ENCODE data around the gene TMEM243. TPM values are rescaled to one million over a fixed set of nuclear protein-coding genes. Genes with fewer than 3 reads are reported as not detected.
"Not testable (repeated sequence)": the region's sequence is repeated elsewhere in the genome, so short reads cannot be mapped to it uniquely, and the experiment has no call there.

Gene TMEM243
- total and polyA plus RNA-seq, 2 donors from 2014 or later = 37.7 to 50.3 TPM

DNA sequence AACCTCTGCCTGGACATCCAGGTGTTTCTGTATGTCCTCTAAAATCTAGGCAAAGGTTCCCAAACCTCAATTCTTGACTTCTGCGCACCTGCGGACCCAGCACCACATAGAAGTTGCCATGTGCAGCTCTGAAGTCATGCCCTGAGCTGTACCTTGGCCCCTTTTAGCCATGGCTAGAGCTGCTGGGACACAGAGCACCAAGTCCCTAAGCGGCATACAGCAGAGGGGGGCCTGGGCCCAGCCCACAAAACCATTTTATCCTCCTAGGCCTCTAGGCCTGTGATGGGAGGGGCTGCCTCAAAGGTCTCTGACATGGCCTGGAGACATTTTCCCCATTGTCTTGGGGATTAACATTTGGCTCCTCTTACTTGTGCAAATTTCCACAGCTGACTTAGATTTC is 14.6 kb downstream of the TMEM243 start:
- TF ChIP-seq, protein P1, sequence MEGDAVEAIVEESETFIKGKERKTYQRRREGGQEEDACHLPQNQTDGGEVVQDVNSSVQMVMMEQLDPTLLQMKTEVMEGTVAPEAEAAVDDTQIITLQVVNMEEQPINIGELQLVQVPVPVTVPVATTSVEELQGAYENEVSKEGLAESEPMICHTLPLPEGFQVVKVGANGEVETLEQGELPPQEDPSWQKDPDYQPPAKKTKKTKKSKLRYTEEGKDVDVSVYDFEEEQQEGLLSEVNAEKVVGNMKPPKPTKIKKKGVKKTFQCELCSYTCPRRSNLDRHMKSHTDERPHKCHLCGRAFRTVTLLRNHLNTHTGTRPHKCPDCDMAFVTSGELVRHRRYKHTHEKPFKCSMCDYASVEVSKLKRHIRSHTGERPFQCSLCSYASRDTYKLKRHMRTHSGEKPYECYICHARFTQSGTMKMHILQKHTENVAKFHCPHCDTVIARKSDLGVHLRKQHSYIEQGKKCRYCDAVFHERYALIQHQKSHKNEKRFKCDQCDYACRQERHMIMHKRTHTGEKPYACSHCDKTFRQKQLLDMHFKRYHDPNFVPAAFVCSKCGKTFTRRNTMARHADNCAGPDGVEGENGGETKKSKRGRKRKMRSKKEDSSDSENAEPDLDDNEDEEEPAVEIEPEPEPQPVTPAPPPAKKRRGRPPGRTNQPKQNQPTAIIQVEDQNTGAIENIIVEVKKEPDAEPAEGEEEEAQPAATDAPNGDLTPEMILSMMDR (IDR thresholded peaks at IDR 0.05; ENCODE audit: borderline replicate concordance, extremely low read depth, insufficient read depth) = no peak
- Histone ChIP-seq H3K27ac (ENCODE audit: low read depth in 2 of 2, low read length in 2 of 2) (no peak overlapping the region), H3K4me3 (ENCODE audit: low read length in 3 of 3) (no peak overlapping the region), H3K4me1 (ENCODE audit: control insufficient read depth in 2 of 3, insufficient read depth in 2 of 3, low read depth in 1 of 3, low read length in 3 of 3) (peaks cover 0 to 20% (median 11%) of the 10 kb centered on the region in 3 donors), H3K9ac (ENCODE audit: low read length in 3 of 3) (no peak overlapping the region), H3K9me3 (ENCODE audit: control insufficient read depth in 2 of 3, insufficient read depth in 1 of 3, low read length in 3 of 3) (peaks cover 0 to 17% (median 2%) of the 10 kb centered on the region in 3 donors), H3K27me3 (ENCODE audit: control insufficient read depth, insufficient read depth, low read length) (no peaks in the 10 kb centered on the region), H3K36me3 (ENCODE audit: control insufficient read depth in 2 of 3, insufficient read depth in 3 of 3, low read length in 3 of 3) (no peaks in the 10 kb centered on the region)
- intact Hi-C loops (cut with DNase I) = no loop called here
- FAIRE-seq (no peak), DNase-seq (no peak)

- H3K9ac ChIP-seq (ENCODE audit: low read length in 3 of 3); H3K36me3 ChIP-seq (ENCODE audit: control insufficient read depth in 2 of 3, insufficient read depth in 3 of 3, low read length in 3 of 3); H3K4me3 ChIP-seq (ENCODE audit: low read length in 3 of 3); intact Hi-C loops (cut with DNase I); H3K27ac ChIP-seq (ENCODE audit: low read depth in 2 of 2, low read length in 2 of 2); FAIRE-seq; DNase-seq; H3K27me3 ChIP-seq (ENCODE audit: control insufficient read depth, insufficient read depth, low read length): not testable (repeated sequence)
- H3K9me3 ChIP-seq (ENCODE audit: control insufficient read depth in 2 of 3, insufficient read depth in 1 of 3, low read length in 3 of 3) = peaks cover 0 to 17% (median 2%) of the 10 kb centered on the region in 3 donors
- H3K4me1 ChIP-seq (ENCODE audit: control insufficient read depth in 2 of 3, insufficient read depth in 2 of 3, low read depth in 1 of 3, low read length in 3 of 3) = peaks cover 0 to 25% (median 11%) of the 10 kb centered on the region in 3 donors
These were observed 15.6 kb downstream of the TMEM243 start for GRCh38 chr7:87203929-87204328.

DNA sequence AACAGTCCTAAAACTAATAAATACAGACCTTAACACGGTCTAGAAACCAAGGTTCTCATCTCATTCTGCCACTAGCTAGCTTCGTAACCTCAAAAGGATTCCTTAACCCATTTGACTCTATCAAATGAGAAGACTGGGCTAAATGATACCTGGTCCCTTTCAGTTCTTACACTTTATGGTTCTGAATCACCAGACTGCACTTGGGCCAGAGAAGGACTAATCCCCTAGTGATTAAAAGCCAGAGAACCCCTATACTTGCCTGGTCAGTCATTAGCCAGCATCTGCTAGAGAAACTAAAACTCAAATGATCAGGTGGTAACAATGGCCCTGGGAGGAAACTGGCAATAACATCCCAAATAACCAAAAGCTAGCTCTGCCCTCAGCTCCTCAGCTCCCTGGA is 16.8 kb downstream of the TMEM243 start:
- Histone ChIP-seq H3K27ac (ENCODE audit: low read depth in 2 of 2, low read length in 2 of 2) (no peak overlapping the region), H3K4me3 (ENCODE audit: low read length in 3 of 3) (no peak overlapping the region), H3K9me3 (ENCODE audit: control insufficient read depth in 2 of 3, insufficient read depth in 1 of 3, low read length in 3 of 3) (peaks cover 0 to 17% (median 2%) of the 10 kb centered on the region in 3 donors), H3K4me1 (ENCODE audit: control insufficient read depth in 2 of 3, insufficient read depth in 2 of 3, low read depth in 1 of 3, low read length in 3 of 3) (peaks cover 0 to 28% (median 11%) of the 10 kb centered on the region in 3 donors), H3K9ac (ENCODE audit: low read length in 3 of 3) (no peak overlapping the region), H3K36me3 (ENCODE audit: control insufficient read depth in 2 of 3, insufficient read depth in 3 of 3, low read length in 3 of 3) (peaks cover 0 to 3% (median 0%) of the 10 kb centered on the region in 3 donors), H3K27me3 (ENCODE audit: control insufficient read depth, insufficient read depth, low read length) (no peaks in the 10 kb centered on the region)
- FAIRE-seq (no peak), DNase-seq (no peak)
- intact Hi-C loops (cut with DNase I) = no loop called here
- TF ChIP-seq, protein P1 (IDR thresholded peaks at IDR 0.05; ENCODE audit: borderline replicate concordance, extremely low read depth, insufficient read depth) = no peak

DNA sequence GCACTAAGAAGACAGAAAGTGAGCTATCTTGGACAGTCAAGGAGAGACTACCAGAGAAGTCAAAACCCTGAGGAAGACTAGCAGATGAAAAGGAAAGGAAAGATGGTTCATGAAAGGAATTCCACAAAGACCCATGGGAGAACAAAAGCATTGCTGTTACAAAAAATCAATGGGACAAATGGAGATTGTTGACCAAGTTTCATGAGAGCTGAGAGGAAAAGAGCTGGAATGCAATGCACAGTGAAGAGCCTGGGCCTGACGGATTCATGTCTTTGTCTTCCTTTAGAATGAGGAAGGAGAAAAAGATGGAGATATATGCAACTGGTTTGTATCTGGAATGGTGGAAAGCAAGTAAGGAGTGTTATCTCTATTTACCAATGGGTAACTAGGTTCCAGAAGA is 17.3 kb downstream of the TMEM243 start:
- Histone ChIP-seq H3K4me3 (ENCODE audit: low read length in 3 of 3) (no peak overlapping the region), H3K36me3 (ENCODE audit: control insufficient read depth in 2 of 3, insufficient read depth in 3 of 3, low read length in 3 of 3) (peaks cover 0 to 7% (median 0%) of the 10 kb centered on the region in 3 donors), H3K9ac (ENCODE audit: low read length in 3 of 3) (no peak overlapping the region), H3K27ac (ENCODE audit: low read depth in 2 of 2, low read length in 2 of 2) (no peak overlapping the region), H3K4me1 (ENCODE audit: control insufficient read depth in 2 of 3, insufficient read depth in 2 of 3, low read depth in 1 of 3, low read length in 3 of 3) (peaks cover 0 to 28% (median 11%) of the 10 kb centered on the region in 3 donors), H3K27me3 (ENCODE audit: control insufficient read depth, insufficient read depth, low read length) (no peaks in the 10 kb centered on the region), H3K9me3 (ENCODE audit: control insufficient read depth in 2 of 3, insufficient read depth in 1 of 3, low read length in 3 of 3) (peaks cover 0 to 17% (median 2%) of the 10 kb centered on the region in 3 donors)
- DNase-seq (no peak), FAIRE-seq (no peak)
- TF ChIP-seq, protein P1 (IDR thresholded peaks at IDR 0.05; ENCODE audit: borderline replicate concordance, extremely low read depth, insufficient read depth) = no peak
- intact Hi-C loops (cut with DNase I) = no loop called here
